Neural cell (in vitro differentiated cells): ENCODE measurements around the gene STXBP5. TPM values are rescaled to one million over a fixed set of nuclear protein-coding genes. Genes with fewer than 3 reads are reported as not detected.

Experiments
- H2AFZ ChIP-seq: fragments of 200-600, 300-800 bp; sonication (generic), shearing (Covaris generic); 2 replicates; pipeline ENCODE4 v1.6.0; 2014; ENCODE audit warnings: low read depth, mild to moderate bottlenecking, antibody characterized with exemption, low read length, moderate library complexity
- H3F3A ChIP-seq: fragments of 200-600 bp; shearing (Covaris generic); 2 replicates; pipeline ENCODE4 v1.6.1; 2016; ENCODE audit warnings: mild to moderate bottlenecking, moderate library complexity, mixed read lengths, antibody characterized with exemption, low read length; ENCODE audit not compliant: insufficient read depth, poor library complexity, severe bottlenecking
- H3K27ac ChIP-seq: fragments of 200-600, 300-800 bp; sonication (generic), shearing (Covaris generic); 2 replicates; pipeline ENCODE4 v1.5.1; 2014; ENCODE audit warnings: mild to moderate bottlenecking, low read length, moderate library complexity
- H3K27me3 ChIP-seq: fragments of 300-800, 200-600 bp; sonication (generic), shearing (Covaris generic); 2 replicates; pipeline ENCODE4 v1.6.0; 2014; ENCODE audit warnings: mild to moderate bottlenecking, low read depth, low read length, moderate library complexity; ENCODE audit not compliant: insufficient read depth
- H3K36me3 ChIP-seq: fragments of 300-800, 200-600 bp; sonication (generic), shearing (Covaris generic); 2 replicates; pipeline ENCODE4 v1.5.1; 2014; ENCODE audit warnings: mild to moderate bottlenecking, antibody characterized with exemption, low read length, moderate library complexity; ENCODE audit not compliant: insufficient read depth
- H3K4me2 ChIP-seq: fragments of 300-800, 200-600 bp; sonication (generic), shearing (Covaris generic); 2 replicates; pipeline ENCODE4 v1.6.0; 2014; ENCODE audit warnings: mild to moderate bottlenecking, low read length
- H3K4me3 ChIP-seq: fragments of 300-800, 200-600 bp; sonication (generic), shearing (Covaris generic); 2 replicates; pipeline ENCODE4 v1.5.1; 2014; ENCODE audit warnings: mild to moderate bottlenecking, low read length, moderate library complexity
- H3K79me2 ChIP-seq: fragments of 200-600 bp; shearing (Covaris generic); replicated peaks from 2 replicates; pipeline ENCODE4 v1.6.0; 2014; ENCODE audit warnings: mild to moderate bottlenecking, low read length, moderate library complexity; ENCODE audit not compliant: insufficient read depth
- H3K9ac ChIP-seq: fragments of 300-800, 200-600 bp; sonication (generic), shearing (Covaris generic); 2 replicates; pipeline ENCODE4 v1.6.1; 2016; ENCODE audit warnings: mild to moderate bottlenecking, low read length, mixed read lengths
- H3K9me2 ChIP-seq: fragments of 200-600 bp; shearing (Covaris generic); 2 replicates; pipeline ENCODE4 v1.6.1; 2016; ENCODE audit warnings: mild to moderate bottlenecking, low read length, mixed read lengths; ENCODE audit not compliant: insufficient read depth
- H3K9me3 ChIP-seq: fragments of 200-600, 300-800 bp; sonication (generic), shearing (Covaris generic); 2 replicates; pipeline ENCODE4 v1.6.1; 2016; ENCODE audit warnings: mild to moderate bottlenecking, mixed run types, low read length, moderate library complexity, mixed read lengths
- H4K20me1 ChIP-seq: fragments of 200-600 bp; shearing (Covaris generic); 2 replicates; pipeline ENCODE4 v1.6.1; 2016; ENCODE audit warnings: mild to moderate bottlenecking, mixed run types; ENCODE audit not compliant: insufficient read depth
- EP300 ChIP-seq: fragments of 450-650 bp; conservative IDR thresholded peaks from 2 replicates; pipeline ENCODE4 v1.6.1; 2014; ENCODE audit warnings: antibody characterized with exemption, mild to moderate bottlenecking, moderate library complexity; ENCODE audit not compliant: poor library complexity, severe bottlenecking
- EZH2 ChIP-seq: fragments of 200-600, 300-800 bp; shearing (Covaris generic), sonication (generic); IDR thresholded peaks from 2 replicates; pipeline ENCODE4 v1.6.1; 2014; ENCODE audit warnings: antibody characterized with exemption, low read length, borderline replicate concordance, mild to moderate bottlenecking; ENCODE audit not compliant: insufficient read depth, poor library complexity, severe bottlenecking
- MXI1 ChIP-seq: fragments of 450-650 bp; conservative IDR thresholded peaks from 2 replicates; pipeline ENCODE4 v1.6.1; 2014; ENCODE audit warnings: antibody characterized with exemption, mild to moderate bottlenecking; ENCODE audit not compliant: poor library complexity, severe bottlenecking
- RAD21 ChIP-seq: fragments of 450-650 bp; conservative IDR thresholded peaks from 2 replicates; pipeline ENCODE4 v1.6.1; 2014; ENCODE audit warnings: antibody characterized with exemption, mild to moderate bottlenecking, moderate library complexity
- SMC3 ChIP-seq: fragments of 450-650 bp; conservative IDR thresholded peaks from 2 replicates; pipeline ENCODE4 v1.6.1; 2014; ENCODE audit warnings: antibody characterized with exemption, mild to moderate bottlenecking, moderate library complexity; ENCODE audit not compliant: poor library complexity
- polyA plus RNA-seq: library from polyadenylated mRNA; depleted of rRNA; stranded (reverse); fragments of >200 nt; gene quantifications from 2 replicates; pipeline ENCODE4 v1.2.3, GENCODE V29; 2014
- TF ChIP-seq, protein P1 (sequence below): IDR thresholded peaks from 2 replicates; pipeline ENCODE4 v1.6.1; 2012; ENCODE audit warnings: borderline replicate concordance
- TF ChIP-seq, protein P2 (sequence below): fragments of 450-650 bp; IDR thresholded peaks from 2 replicates; pipeline ENCODE4 v1.5.1; 2014; ENCODE audit warnings: antibody characterized with exemption, mild to moderate bottlenecking, moderate library complexity; ENCODE audit not compliant: poor library complexity, severe bottlenecking

The STXBP5 gene
- polyA plus RNA-seq, 1 donor from 2014 or later: 56.4 TPM

DNA sequence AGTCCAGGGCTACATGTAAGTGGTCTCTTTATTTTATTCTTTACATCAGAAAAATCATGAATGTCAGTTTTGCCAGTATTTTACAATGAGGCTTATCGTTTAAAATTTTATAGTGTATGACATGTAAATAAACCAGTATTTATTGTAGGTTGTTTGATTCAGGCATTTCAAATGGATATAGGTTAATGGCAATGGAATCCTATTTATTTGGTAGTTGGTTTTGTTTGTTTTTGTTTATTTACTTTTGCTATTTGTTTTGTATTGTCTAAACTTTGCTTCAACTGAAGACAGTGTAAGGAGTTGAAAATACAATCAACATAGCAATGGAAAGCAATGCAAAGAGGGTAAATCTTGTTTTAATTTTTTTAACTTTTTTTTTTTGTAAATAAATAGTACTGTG, 185.2 kb downstream of the STXBP5 start:
- no peaks in the 10 kb centered on the region for H4K20me1 ChIP-seq
- H3K9me2 ChIP-seq: no peaks in the 10 kb centered on the region
- H3K9me3 ChIP-seq: no peaks in the 10 kb centered on the region
- no peaks in the 10 kb centered on the region for H3K36me3 ChIP-seq
- no peak overlapping the region for H3K4me2 ChIP-seq
- H3K79me2 ChIP-seq: no peaks in the 10 kb centered on the region
- H2AFZ ChIP-seq: no peak overlapping the region
- H3K27ac ChIP-seq: no peak overlapping the region
- no peak overlapping the region for H3K9ac ChIP-seq
- H3K4me3 ChIP-seq: no peak overlapping the region
- TF ChIP-seq EZH2: no peak
- TF ChIP-seq, protein P1, sequence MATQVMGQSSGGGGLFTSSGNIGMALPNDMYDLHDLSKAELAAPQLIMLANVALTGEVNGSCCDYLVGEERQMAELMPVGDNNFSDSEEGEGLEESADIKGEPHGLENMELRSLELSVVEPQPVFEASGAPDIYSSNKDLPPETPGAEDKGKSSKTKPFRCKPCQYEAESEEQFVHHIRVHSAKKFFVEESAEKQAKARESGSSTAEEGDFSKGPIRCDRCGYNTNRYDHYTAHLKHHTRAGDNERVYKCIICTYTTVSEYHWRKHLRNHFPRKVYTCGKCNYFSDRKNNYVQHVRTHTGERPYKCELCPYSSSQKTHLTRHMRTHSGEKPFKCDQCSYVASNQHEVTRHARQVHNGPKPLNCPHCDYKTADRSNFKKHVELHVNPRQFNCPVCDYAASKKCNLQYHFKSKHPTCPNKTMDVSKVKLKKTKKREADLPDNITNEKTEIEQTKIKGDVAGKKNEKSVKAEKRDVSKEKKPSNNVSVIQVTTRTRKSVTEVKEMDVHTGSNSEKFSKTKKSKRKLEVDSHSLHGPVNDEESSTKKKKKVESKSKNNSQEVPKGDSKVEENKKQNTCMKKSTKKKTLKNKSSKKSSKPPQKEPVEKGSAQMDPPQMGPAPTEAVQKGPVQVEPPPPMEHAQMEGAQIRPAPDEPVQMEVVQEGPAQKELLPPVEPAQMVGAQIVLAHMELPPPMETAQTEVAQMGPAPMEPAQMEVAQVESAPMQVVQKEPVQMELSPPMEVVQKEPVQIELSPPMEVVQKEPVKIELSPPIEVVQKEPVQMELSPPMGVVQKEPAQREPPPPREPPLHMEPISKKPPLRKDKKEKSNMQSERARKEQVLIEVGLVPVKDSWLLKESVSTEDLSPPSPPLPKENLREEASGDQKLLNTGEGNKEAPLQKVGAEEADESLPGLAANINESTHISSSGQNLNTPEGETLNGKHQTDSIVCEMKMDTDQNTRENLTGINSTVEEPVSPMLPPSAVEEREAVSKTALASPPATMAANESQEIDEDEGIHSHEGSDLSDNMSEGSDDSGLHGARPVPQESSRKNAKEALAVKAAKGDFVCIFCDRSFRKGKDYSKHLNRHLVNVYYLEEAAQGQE: no peak
- TF ChIP-seq, protein P2, sequence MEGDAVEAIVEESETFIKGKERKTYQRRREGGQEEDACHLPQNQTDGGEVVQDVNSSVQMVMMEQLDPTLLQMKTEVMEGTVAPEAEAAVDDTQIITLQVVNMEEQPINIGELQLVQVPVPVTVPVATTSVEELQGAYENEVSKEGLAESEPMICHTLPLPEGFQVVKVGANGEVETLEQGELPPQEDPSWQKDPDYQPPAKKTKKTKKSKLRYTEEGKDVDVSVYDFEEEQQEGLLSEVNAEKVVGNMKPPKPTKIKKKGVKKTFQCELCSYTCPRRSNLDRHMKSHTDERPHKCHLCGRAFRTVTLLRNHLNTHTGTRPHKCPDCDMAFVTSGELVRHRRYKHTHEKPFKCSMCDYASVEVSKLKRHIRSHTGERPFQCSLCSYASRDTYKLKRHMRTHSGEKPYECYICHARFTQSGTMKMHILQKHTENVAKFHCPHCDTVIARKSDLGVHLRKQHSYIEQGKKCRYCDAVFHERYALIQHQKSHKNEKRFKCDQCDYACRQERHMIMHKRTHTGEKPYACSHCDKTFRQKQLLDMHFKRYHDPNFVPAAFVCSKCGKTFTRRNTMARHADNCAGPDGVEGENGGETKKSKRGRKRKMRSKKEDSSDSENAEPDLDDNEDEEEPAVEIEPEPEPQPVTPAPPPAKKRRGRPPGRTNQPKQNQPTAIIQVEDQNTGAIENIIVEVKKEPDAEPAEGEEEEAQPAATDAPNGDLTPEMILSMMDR: no peak
- TF ChIP-seq SMC3: no peak
- TF ChIP-seq EP300: no peak
- no peak for TF ChIP-seq MXI1
- no peaks in the 10 kb centered on the region for H3F3A ChIP-seq
- no peaks in the 10 kb centered on the region for H3K27me3 ChIP-seq

GRCh38 chr6:147390909-147391536, 186.8 kb downstream of the STXBP5 start:
- H4K20me1 ChIP-seq: no peaks in the 10 kb centered on the region
- H3K79me2 ChIP-seq: no peaks in the 10 kb centered on the region
- H3K9me2 ChIP-seq: no peaks in the 10 kb centered on the region
- no peaks in the 10 kb centered on the region for H3K27me3 ChIP-seq
- no peaks in the 10 kb centered on the region for H3K9me3 ChIP-seq
- H2AFZ ChIP-seq: no peak overlapping the region
- H3K36me3 ChIP-seq: no peaks in the 10 kb centered on the region
- TF ChIP-seq RAD21 (peak; percentile 95), EZH2 (no peak), SMC3 (peak; percentile 92)
- TF ChIP-seq, protein P2: peak; percentile 84
- H3K4me2 ChIP-seq: no peak overlapping the region
- H3K27ac ChIP-seq: no peak overlapping the region
- H3F3A ChIP-seq: no peaks in the 10 kb centered on the region
- no peak overlapping the region for H3K9ac ChIP-seq
- no peak overlapping the region for H3K4me3 ChIP-seq
